GM19455 (cell line): Measurements from ENCODE around the gene BATF3.

ENCODE experiments used
- ATAC-seq: cut with Tn5 transposase; IDR thresholded peaks from one replicate; pipeline ENCODE4 v1.9.1; 2021; ENCODE audit not compliant: unreplicated experiment

BATF3 gene

DNA sequence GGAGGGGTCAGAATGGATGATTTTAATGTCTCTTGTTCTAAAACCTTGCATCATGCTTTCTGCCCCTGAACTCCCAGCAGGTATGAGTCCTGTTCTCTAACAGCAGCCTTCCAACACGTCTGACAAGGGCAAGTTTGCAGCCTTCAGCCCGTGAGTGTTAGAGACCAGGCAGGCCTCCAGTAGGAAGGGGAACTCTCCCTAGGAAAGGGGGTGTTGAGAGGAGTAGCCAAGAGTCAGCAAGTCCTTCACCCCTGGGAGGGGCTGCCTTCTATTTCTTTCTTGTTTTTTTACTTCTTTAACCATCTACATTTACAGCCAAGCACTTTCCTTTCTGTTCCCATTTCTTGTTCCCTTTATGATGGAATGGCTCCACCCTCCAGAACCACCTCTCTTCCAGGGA lies 14.2 kb downstream of the BATF3 start:
- ATAC-seq = no peak

DNA sequence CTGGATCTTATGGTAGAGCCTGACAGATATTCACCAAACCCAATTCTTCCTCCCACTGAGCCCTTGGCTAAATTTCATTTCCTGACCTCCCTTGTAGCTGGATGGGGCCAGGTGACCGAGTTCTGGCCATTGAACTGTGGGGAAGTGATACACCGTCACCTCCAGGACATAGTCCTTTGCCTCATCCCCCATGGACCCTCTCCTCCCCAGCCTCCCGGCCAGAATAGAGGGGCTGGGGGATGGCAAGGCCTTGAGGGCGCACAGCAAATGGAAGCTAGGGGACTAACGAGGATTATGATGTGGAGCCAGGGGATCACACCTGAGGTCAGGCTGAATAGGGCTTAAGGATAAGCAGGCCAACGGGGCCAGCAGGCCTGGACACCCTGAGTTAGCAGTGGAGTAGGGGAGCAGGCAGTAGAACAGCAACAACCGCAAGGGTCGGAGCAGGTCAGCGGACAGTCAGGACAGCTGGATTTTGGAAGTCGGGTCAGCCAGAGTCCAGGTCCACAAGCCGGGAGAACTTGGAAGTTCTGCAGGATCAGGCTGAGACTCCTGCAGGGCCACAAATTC lies 15.0 kb downstream of the BATF3 start:
- ATAC-seq = no peak

DNA sequence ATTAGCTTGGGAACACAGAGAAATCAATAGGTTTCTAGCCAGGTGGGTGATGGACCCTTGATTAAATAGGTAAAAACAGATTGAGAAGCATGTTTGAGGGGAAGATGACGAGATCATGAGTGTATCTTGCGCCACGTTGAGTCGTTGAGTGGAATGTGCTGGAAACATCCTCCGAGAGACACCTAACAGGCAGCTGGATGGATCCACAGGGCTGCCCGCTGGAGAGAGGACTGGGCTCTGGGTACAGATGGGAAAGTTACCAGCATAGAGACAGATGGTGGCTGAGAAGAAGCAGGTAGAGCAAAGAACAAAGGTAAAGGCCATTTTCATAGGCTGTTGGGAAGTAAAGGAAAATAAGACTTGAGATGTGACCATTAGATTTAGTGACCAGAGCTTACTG lies 15.6 kb downstream of the BATF3 start:
- no peak for ATAC-seq

DNA sequence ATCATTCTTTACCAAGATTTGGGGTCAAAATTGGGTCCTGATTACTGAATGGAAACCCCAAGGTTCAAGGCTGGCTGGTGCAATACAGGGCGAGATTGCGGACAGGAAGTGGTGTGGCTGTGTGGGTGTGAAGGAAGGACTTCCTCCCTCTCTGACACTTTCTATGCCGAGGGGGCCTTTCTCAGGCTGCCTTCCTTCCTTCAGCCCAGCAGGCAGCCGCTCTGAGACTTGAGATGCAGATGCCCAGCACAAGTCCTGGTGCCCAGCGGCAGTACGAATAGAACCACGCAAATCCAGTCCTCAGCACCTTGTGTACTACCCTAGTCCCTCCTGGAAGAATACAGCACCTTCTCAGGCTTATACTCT lies 16.3 kb downstream of the BATF3 start:
- ATAC-seq = peak; percentile 77

DNA sequence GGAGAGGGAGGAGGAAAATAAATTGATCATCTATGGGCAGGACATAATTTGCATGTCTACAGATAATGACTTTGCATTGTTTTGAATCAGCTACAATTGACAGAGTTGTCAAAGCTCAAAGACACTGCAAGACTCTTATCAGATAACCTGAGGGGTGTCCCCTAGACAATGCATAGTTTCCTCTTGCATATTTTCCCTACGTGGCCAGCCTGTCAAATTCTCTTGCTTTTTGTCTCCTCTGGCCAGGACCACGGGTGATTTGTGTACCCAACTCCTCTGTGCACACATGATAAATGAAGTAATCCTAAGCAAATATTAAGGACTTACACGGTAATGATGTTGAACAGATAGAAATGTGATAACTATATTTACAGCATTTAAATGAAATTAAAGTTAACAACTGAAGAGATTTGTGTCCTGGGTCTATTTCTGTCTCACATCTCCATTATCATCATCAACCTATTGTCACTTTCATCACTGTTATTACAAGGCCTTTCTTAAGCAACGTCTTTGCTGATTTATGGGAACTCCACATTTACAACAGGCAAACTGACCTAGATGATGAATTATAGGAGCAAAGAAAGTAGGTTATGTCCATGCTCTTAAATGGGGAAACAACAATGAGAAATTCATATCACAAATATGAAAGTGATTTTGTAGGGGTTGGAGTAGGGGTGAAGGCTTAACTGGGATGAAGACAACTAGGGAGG lies 18.8 kb downstream of the BATF3 start:
- no peak for ATAC-seq

DNA sequence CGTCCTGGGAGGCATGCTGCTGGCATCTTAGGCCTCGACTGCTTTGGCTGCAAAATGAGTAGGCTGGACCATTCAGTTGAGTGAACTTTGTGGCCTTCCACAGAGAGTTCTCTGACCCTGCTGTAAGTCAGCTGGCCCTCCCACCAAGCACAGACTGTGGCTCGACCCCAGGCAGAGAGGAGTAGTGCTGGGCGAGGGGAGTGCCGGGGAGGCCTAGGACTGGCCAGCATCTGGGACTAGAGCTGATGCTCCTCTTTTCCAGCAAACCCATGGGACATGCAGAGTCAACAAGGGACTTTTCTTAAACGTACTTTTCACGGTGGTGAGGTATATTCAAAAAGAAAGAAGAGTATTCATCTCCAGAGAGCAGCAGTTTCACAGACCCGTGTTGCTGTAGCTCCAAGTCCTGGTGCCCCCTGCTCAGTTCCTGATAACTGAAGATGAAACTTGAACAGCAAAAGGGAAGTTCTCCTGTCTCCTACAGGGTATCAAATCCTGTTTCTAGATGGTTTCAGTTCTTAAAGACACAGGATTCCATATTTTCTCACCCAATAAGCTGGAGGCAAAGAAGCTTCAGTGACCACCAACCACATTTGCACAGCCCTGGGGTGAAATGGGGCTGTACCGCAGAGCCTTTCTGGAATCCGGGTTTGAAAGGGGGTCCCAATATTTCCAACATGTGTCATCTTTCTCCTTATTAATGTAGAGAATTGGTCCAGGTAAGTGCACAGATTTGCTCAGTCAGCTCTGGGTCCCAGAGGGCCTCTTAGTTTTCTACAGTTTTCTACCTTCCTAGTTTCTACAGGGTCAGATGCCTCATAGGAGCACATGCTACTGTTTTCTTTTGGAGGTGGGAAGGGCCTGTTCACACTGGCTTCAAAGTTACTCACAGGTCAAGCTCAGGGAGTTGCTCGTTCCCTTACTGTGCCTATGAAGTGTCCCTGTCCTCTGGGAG lies 20.9 kb downstream of the BATF3 start:
- ATAC-seq = peak; percentile 65

DNA sequence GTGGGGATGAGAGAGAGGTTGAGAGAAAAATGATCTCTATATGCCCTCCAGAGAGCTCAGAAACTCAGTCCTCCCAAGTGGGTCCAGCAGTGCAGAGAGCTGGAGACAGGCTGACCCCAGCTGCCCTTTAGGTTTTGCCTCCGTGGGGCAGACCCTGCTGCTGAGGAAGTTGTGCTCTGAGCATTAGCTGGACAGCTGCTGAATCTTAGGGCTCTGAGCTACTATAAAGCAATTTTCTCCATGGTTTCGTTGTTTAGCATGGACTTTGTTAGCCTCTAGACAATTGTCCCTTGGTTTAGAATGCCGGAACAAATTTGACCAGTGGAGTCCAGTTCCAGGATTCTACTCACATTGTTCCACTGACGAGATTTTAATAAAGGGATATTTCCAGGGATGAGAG lies 22.1 kb downstream of the BATF3 start:
- no peak for ATAC-seq

DNA sequence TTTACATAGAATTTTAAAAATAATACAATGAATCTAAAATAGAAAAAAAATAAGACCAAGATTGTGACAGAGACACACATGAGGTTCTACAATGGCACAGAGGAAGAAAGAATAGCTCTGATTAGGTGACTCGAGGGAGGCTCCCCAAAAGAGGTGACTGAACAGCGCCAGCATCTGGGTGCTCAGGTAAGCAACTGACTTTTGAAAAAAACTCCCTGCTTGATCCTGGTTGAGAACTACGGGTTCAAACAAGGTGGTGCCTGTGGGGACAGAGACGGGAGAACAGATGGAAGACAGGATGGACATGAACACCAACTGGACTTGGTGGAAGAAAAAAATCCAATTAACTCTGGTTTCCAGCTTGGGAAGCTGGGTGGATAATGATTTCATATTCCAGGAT lies 22.5 kb downstream of the BATF3 start:
- no peak for ATAC-seq

DNA sequence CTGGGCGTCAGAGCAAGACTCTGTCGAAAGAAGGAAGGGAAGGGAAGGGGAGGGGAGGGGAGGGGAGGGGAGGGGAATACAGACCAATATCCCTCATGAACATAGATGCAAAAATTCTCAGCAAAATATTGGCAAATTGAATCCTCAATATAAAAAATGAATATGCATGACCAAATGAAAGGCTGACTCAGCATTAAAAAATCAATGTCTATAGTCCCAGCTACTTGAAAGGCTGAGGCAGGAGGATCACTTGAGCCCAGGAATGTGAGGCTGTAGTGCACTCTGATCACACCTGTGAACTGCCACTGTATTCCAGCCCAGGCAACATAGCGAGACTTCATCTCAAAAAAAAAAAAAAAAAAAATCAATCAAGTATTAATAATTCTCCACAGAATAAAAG lies 24.0 kb downstream of the BATF3 start:
- ATAC-seq = no peak

DNA sequence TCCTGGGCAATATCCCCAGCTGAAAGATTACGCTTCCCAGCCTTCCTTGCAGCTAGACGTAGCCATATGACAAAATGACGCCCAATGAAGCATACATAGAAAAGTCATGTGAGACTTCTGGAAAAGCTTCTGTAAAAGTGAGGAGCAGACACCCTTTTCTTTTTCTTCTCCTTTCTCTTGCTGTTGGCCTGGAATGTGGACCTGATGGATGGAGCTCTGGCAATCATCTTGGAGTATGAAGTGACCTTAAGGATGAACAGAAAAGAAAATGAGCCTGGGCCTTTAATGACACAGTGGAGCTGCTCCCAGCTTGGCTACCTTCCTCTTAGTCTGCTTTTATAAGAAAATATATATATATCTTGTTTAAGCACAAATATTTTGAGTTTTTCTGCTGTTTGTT lies 24.8 kb downstream of the BATF3 start:
- no peak for ATAC-seq

DNA sequence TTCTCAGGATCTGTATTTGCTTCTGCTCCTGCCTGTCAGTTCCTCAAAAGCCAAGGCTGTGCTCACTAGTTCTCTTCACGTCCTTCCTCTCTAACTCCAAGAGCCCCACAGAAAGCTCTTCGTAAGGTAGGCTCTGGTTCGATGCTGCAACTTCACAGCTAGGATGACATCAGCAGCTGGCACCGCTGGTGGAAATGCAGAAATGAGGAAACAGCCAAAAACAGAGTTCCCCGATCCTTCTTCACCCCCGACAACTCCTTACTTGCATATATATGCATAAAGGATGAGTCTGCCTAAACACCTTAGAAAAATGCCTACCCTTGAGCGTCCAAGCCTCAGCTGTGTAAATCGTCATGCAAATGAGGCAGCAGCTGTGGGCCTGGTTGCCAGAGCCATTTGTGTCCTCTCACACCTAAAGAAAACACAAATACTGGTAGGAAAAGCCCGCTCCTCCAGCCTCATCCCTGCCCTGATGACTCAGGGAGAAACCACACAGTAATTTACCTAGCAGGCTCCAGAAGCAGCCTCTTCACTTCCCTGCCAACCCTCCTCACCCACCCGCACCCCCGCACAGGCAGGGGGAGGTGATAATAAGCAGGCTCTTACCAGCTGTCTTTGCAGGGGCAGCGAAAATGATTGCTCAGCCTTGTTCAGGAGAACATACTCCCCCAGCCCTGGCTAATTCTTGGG lies 28.2 kb downstream of the BATF3 start:
- ATAC-seq = no peak

DNA sequence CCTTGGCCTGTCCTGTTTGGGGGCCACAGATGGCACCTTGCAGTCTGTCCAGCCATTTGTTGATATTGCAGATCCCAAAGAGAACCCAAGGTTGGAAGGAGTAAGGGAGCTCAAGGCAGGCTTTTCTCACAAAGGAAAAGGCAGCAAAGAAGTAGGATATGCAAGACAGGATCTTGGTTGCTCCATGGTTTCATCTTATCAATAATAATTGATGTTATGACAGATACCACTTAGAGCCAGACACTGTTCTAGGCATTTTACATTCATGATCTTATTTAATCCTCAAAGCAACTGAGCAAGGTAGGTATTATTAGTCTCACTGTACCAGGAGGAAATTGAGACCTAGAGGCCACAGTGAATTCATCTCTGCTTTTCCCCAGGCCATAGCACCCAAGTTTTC lies 28.8 kb downstream of the BATF3 start:
- ATAC-seq = no peak

DNA sequence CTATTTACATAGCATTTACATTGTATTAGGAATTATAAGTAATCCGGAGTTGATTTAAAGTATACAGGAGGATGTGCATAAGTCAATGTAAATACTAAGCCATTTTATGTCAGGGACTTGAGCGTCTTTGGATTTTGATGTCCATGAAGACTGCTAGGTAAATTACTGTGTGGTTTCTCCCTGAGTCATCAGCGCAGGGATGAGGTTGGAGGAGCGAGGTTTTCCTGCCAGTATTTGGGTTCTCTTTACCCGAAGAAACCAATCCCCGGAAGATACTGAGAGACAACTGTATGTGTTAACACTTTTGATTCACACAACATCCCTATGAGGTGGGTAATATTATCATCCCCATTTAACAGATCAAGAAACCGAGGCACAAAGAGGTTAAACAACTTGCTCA lies 29.3 kb downstream of the BATF3 start:
- no peak for ATAC-seq

DNA sequence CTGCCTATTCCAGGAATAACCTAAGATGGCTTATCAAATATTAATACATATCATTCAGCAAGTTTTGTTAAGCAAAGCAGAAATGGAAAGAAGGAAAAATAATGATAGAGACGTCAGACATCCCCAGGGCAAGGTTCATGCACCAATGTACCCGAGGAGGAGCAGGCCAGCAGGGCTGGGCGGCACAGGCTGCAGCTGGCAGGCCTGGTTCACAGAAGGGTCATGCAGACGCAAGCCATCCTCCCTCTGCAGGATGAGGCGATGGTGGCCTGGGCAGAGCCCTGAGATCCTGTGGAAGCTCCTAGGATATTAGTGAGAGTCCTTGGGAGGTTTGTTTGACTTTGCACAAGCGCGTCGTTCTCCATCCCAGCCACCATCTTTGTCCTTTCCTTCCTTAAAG lies 30.0 kb downstream of the BATF3 start:
- ATAC-seq = no peak

DNA sequence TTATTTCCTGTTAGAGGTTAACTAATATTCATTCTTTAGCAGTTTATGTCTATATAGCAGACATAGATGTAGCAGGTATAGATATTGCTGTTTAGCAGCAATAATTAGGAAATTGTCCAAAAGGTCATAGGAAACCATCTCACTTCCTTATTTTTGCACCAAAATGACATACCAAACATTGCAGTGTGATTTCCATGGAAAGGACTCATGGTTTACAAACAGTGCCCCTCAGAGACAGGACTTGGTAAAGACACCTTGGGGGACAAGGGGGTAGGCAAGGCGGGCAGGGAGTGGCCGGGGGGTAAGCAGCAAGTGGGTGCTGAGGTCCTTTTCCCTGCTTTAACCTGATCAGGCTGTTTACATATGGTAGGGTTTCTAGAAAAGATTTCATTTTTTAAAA lies 30.5 kb downstream of the BATF3 start:
- no peak for ATAC-seq

DNA sequence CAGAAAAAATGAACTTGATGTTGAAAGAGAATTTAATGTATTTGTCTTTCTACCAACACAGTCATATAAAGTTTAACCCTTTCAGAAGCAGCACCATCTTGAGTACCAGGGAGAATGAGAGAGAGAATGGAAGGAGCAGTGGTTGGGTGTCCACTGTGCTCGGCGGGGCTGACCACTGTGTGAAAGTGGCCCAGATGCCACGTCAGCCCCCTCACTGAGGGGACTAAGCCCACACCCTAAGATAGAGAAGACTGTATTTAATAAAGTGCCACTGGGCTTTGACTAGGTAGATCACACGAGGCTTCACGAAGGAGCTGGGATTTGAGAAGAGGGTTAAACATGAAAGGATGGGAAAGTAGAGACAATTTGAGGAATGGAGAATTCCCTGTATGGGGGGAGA lies 31.2 kb downstream of the BATF3 start:
- ATAC-seq = no peak

DNA sequence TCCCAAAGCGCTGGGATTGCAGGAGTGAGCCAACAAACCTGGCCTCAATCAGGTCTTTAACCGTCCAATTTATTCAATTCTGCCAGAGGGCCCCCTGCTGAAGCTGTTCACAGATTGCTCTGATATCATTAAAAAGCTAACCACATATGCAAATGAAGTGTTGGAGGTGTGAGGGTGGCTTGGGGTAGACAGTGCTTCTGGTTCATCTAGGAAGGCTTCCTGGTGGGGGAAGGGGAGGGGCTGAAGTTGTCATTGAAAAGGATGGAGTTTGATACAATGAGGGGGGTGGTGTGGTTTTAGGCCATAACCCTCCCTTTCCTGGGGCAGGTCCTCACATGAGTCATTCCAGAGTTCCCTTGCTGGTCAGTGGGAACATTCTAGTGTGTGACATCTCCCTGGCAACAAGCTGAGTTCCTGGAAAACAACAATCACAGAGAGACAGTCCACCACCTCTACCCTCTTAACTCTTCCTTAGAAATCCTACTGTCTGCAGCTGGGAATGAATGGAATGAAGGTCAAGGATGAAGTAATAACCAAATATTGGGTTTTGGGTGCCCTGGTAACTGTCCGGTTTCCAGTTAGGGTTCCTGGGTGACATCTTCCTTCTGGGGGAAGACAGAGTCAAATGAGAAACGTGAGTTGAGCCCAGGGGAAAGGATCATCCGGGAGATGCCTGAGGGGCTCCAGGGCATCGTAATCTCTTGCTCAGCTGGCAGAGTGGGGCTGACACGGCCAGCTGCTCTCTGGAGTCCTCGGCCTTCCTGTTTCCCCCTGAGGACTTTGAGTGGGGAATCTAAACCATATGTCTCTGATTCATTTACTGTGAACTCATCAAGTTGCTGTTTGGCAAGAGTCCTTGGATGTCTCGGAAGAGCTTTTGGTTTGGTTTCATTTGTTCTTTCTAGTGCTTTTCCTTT lies 32.2 kb downstream of the BATF3 start:
- no peak for ATAC-seq

DNA sequence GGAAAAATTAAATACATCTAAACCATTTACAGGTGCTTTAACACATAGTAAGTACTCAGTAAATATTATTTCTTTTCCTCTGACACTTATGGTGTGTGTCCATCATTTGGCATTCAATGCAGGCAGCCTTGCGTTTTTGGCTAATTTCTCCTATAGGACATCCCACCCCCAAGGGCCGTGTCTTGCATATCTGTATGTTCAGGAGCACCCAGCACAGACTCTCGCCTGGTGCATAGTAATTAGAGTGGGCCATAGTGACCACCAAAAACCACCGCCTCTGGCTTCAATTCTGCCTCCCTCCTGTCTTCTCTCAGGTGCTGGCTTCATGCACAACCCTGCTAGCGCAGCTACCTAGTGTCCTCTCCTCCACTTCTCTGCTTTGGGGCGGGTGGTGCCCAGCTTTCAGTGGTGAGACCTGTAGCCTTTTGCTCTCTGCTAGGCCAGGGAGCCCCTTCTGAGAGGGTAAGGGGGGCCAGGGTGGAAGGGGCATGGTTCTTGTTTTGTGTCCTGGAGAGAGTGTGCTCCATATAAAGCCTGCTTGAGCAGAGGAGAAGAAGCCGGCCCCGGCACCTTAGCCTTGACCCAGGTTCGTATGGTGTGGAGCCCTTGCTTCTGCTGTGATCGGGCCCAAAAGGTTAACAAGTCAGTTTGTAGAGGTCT lies 33.4 kb downstream of the BATF3 start:
- no peak for ATAC-seq

DNA sequence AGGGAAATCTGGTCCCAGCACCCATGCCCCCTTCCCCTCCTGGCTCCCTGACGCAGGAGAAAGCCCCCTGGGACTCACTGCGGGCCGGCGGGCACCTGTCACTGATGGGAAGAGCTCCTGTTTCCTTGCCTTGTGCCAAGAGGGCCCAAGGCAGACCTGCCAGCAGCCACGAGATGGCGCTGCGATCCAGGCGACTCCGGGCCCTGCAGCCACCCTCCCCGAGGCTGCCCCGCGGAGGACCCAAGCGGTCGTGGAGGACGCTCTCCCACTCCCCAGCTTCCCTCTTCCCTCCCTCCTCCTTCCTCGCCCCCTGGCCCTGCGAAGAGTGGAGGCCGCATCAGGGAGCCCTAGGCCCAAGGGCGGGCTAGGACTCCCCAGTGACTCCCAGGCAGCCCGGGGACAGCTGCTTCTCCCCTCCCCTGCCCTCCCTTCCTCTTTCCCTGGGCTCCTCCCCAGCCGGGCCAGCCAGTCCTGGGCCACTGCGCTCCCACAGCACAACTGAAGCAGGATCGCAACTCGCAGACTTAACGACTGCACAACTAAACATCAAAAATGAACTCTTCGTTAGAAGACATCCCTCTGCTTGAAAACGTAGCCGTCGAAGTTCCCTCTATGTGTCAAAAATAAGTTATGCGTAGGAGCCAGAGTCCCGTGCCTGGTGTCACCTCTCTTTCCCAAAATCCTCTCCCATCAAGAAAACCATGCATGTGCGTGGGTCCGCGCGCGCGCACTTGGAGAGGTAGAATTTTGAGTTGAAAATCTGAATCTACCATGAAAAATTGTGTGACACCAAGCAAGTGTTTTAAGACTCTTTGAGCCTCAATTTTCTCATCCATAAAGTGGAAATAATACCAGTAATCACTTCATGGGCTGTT lies 34.2 kb downstream of the BATF3 start:
- ATAC-seq = peak; percentile 97
